ENCODE measurements around the gene SLC23A2.

- TF ChIP-seq CTCF (IDR thresholded peaks at IDR 0.05; ENCODE audit: low read depth, low read length) (no peak), EZH2phosphoT487 (IDR thresholded peaks at IDR 0.05; ENCODE audit: low read depth) (no peak)
Observed at GRCh38 chr20:4891190-4891763, 110.0 kb downstream of the SLC23A2 start.
